Measurements from ENCODE around the gene UQCR11.

GRCh38 chr19:1632462-1633268 is 27.4 kb upstream of the UQCR11 start:
- TF ChIP-seq EZH2 (IDR thresholded peaks at IDR 0.05) (no peak), POLR2AphosphoS5 (IDR thresholded peaks at IDR 0.05; ENCODE audit: borderline replicate concordance, low read depth, low read length) (no peak)

Data from SK-N-MC (cell line).